NB4 (cell line): Measurements from ENCODE around the gene ZNF783.
"Not testable (repeated sequence)": the region's sequence is repeated elsewhere in the genome, so short reads cannot be mapped to it uniquely, and the experiment has no call there.

Experiments
- DNase-seq: peaks from one replicate; pipeline ENCODE4 v3.0.0; 2010; ENCODE audit warnings: low read depth
- H3K4me3 ChIP-seq: one replicate; pipeline ENCODE4 v1.5.1; 2011; ENCODE audit warnings: mild to moderate bottlenecking, low read depth, low read length, moderate library complexity
- MAX ChIP-seq: IDR thresholded peaks from 2 replicates; pipeline ENCODE4 v1.6.1; 2011; ENCODE audit warnings: low read depth, low read length
- MYC ChIP-seq: IDR thresholded peaks from 2 replicates; pipeline ENCODE4 v1.6.1; 2011; ENCODE audit warnings: low read depth, low read length
- POLR2A ChIP-seq: IDR thresholded peaks from 2 replicates; pipeline ENCODE4 v1.6.1; 2011; ENCODE audit warnings: mild to moderate bottlenecking; ENCODE audit not compliant: insufficient read length; ENCODE audit errors: extremely low read depth
- TF ChIP-seq, protein P1 (sequence below): IDR thresholded peaks from one replicate; pipeline ENCODE4 v1.5.1; 2012; ENCODE audit warnings: low read depth, low read length

Gene ZNF783

DNA sequence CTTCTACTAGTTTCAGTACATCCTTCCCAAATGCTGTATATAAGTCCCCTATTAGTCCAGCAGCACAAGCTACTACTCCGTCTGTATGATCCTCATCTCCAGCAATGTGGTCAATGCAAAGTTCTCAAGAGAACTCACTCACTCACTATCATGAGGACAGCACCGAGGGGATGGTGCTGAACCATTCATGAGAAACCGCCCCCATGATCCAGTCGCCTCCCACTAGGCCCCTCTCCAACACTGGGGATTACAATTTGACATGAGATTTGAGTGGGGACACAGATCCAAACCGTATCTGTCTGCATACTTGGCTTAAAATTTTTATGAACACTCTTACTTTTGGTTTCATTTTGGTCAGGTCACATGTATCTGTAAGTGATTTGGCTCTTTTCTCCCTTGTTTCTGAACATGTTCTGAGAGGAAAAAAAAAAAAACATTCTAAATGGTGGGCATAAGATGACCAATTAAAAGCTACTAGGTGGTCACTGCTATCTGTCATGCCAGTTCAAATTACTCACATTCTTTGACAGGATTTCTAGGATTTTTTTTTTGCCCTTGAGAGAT is 60.1 kb downstream of the ZNF783 start:
- no peak for DNase-seq
- TF ChIP-seq POLR2A (no peak), MYC (no peak), MAX (no peak)
- TF ChIP-seq, protein P1, sequence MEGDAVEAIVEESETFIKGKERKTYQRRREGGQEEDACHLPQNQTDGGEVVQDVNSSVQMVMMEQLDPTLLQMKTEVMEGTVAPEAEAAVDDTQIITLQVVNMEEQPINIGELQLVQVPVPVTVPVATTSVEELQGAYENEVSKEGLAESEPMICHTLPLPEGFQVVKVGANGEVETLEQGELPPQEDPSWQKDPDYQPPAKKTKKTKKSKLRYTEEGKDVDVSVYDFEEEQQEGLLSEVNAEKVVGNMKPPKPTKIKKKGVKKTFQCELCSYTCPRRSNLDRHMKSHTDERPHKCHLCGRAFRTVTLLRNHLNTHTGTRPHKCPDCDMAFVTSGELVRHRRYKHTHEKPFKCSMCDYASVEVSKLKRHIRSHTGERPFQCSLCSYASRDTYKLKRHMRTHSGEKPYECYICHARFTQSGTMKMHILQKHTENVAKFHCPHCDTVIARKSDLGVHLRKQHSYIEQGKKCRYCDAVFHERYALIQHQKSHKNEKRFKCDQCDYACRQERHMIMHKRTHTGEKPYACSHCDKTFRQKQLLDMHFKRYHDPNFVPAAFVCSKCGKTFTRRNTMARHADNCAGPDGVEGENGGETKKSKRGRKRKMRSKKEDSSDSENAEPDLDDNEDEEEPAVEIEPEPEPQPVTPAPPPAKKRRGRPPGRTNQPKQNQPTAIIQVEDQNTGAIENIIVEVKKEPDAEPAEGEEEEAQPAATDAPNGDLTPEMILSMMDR = no peak
- no peak overlapping the region for H3K4me3 ChIP-seq

DNA sequence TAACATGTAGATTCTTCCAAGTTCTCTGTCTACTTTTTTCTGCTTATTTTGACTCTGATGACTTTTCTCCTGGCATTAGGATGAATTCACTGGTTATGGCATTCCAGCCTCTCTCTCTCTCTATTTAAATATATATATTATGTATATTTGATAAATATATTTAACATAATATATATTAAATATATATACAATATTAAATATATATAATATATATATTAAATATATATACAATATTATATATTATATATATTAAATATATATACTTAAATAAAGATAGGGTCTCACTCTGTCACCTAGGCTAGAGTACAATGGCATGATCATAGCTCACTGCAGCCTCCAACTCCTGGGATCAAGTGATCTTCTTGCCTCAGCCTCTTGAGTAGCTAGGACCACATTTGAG is 60.7 kb downstream of the ZNF783 start:
- no peak for DNase-seq
- H3K4me3 ChIP-seq = no peak overlapping the region
- TF ChIP-seq MAX = no peak

DNA sequence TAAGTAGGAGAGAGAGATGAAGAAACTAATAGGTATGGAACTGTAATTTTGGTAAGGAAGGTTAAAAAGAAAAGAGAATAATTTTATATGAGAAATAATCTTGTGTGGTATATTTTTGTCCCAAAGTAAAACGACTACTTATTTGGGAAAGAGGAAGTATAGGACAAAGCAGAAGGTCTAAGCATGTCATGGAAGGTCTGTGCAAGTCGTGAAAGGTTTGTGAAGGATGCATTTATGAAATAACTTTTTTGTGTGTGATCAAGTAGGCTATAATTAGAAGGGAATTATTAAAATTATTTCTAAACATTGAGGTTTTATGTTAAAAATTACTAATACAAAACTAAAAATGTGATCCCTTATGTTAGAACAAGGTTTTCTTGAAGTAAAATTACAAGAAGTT is 63.3 kb downstream of the ZNF783 start:
- DNase-seq = peak; percentile 19
- TF ChIP-seq MYC = no peak
- TF ChIP-seq MAX = no peak
- TF ChIP-seq POLR2A = no peak
- TF ChIP-seq, protein P1 = no peak

DNA sequence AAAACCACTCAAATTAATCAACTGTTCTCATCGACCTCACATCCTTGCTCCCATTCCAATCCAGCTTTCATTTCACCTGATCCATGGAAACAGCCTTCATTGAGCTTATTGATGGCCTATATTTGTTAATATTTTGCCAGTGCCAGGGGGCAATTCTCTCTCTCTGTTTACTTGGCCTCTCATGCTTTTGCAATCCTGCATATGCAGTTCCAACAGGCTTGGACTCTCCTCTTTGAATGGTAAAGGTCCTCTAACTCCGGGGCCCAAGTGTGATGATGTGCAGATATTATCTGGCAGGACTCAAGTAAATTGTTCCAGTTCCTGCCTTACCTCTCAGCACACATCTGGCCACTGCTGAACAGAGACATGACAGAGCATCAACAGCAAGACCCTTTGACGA is 67.3 kb downstream of the ZNF783 start:
- no peak for DNase-seq
- no peak overlapping the region for H3K4me3 ChIP-seq
- no peak for TF ChIP-seq MAX

More for the DNA sequence above, 63.3 kb downstream of the ZNF783 start:
- no peak overlapping the region for H3K4me3 ChIP-seq

DNA sequence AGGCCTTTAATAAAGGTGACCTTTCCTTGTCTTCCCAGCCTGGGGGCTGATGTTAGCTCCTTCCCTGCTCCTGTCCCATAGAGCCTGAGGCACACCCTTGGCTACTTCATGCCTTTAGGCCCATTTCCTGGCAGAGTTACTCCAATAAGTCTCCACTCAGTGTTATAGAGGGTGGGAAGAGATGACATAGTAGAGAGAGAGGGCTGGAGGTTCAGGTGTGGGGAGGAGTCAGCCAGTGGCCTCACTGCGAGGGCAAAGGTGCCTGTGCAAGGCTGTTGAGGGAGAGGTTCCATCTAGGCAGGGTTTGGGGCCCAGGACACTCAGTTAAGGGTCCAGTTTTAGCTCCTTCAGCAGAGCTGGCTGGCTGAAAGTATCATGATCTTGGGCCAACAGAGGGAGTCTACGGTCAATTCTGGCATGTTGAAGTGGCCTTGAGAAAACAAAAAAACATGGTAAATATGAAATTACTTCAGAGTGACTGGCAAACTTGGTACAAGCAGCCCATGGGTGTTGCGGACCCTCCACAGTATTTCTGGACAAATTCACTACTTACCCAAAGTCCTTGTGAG is 67.9 kb downstream of the ZNF783 start:
- TF ChIP-seq MYC (no peak), POLR2A (no peak), MAX (no peak)
- TF ChIP-seq, protein P1 = no peak
- H3K4me3 ChIP-seq = no peak overlapping the region
- no peak for DNase-seq

DNA sequence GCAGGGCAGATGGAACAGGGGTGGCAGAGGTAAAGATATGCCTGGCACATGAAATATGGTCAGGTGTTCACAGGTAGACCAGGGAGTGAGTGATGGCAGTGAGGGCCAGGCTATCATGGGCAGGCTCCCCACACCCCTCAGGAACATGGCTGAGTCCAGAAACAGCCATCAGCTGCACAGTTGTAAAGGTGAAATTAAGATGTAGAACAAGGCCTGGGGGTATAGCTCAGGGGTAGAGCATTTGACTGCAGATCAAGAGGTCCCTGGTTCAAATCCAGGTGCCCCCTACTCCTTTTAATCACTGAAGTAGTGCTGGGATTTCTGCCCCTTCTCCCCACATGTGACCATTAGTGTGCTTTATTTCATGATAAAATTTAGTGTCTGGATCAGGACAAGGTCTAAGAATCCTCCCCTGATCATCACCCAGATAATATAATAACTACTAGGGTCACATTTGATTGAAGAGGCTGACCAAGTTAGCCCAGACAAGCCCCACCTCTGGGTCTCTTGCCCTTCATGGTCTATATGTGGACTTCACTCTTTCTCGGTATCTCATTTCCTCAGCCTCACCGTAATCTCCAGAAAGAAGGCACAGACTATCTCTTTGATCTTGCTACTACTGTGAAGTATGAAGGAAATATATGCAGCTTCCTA is 69.0 kb downstream of the ZNF783 start:
- no peak overlapping the region for H3K4me3 ChIP-seq
- peak; percentile 22 for DNase-seq
- TF ChIP-seq, protein P1 = no peak
- TF ChIP-seq POLR2A (no peak), MYC (no peak), MAX (no peak)

DNA sequence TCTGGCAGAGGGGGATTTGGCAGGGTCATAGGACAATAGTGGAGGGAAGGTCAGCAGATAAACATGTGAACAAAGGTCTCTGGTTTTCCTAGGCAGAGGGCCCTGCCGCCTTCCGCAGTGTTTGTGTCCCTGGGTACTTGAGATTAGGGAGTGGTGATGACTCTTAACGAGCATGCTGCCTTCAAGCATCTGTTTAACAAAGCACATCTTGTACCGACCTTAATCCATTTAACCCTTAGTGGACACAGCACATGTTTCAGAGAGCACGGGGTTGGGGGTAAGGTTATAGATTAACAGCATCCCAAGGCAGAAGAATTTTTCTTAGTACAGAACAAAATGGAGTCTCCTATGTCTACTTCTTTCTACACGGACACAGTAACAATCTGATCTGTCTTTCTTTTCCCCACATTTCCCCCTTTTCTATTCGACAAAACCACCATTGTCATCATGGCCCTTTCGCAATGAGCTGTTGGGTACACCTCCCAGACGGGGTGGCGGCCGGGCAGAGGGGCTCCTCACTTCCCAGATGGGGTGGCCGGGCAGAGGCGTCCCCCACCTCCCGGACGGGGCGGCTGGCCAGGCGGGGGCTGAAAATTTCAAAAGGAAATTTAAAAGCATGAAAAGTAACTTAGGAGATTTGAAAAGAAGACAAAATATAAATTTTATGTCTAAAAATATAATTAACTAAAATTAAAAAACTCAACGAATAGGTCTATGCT is 70.8 kb downstream of the ZNF783 start:
- not testable (repeated sequence) for H3K4me3 ChIP-seq, DNase-seq
